GM19035 (cell line): ENCODE data around the gene GHRH.

ENCODE experiments used
- ATAC-seq: cut with Tn5 transposase; IDR thresholded peaks from one replicate; pipeline ENCODE4 v1.9.1; 2021; ENCODE audit not compliant: unreplicated experiment

The GHRH gene

DNA sequence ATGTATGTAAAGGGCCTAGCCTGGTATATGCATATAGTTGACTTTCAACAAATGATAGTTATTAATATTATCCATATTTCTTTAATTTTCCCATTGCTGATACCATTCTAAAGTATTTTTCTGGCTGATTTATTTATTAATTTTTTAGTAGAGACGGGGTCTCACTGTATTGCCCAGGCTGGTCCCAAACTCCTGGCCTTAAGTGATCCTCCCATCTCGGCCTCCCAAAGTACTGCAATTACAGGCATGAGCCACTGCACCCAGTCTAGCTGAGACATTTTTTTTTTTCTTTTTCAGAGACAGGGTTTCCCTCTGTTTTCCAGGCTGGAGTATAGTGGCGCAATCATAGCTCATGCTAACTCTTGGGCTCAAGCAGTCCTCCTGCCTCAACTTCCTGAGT is 52.4 kb downstream of the GHRH start:
- no peak for ATAC-seq

- ATAC-seq = no peak
Observed at GRCh38 chr20:37207171-37207570, 54.4 kb downstream of the GHRH start.

- ATAC-seq = no peak
Observed at GRCh38 chr20:37205794-37206193, 55.8 kb downstream of the GHRH start.

- ATAC-seq = no peak
Observed at GRCh38 chr20:37205130-37205529, 56.5 kb downstream of the GHRH start.

DNA sequence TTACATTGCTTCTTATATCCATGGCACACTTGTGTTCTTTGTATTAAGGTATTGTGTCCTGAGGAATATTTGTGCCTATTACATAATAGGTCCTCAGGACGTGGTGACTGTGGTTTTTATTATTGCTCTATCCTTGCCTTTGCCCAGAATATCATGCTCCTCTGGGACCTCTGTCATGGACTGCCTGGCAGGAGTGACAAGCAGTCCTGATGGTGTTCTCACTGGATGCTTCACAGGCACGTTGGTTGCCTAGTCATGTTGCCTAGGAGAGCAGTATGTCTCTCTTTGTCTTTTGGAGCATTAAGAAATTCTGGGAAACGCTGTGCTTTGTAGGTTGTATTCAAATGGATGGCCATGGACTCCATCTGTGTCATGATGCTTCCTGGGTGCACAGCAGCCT is 57.6 kb downstream of the GHRH start:
- ATAC-seq = no peak

- no peak for ATAC-seq
Observed at GRCh38 chr20:37202267-37202943, 59.2 kb downstream of the GHRH start.

GRCh38 chr20:37201827-37202162 is 59.8 kb downstream of the GHRH start:
- no peak for ATAC-seq
